LoVo (cell line): ENCODE results near the gene PEX14.

ENCODE experiments used
- DNase-seq: peaks from one replicate; pipeline ENCODE4 v3.0.0-alpha.2; 2016; ENCODE audit warnings: low spot score

Gene PEX14

DNA sequence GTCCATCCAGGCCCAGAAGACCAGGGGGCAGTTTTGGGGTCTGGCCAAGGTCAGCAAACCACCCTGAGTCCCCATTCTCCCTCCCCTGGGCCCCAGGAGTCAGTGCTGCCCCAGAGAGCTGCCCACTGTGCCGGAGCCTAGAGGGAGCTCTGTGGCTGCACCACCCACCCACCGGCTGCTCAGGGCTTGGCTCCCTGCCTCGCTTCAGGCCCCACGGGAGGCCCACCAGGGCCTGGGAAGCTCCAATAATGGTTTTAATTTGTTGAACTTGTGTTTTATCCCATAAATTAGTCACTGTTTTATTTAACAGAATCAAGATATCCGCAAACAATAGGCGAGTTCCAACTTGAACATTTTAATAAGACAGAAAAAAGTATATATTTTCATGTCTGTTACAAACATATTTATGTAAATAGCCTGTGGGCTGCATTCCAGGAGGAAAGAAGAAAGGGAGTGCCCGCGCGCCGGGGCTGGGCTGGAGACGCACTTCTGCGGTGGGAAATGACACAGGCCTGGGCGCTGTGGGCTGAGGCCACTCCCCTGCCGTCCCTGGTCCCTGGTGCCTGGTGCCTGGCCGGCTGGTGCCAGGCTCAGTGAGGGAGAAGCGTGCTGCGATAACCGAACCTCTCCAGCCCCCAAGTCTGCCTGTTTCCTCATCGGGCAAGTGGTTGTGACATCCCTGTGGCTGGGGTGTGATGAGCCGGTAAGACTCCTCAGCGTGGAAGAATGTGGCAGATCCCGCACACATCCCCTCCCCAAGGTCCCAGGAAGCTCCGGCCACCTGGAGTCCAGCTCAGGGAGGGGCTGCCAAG lies 160.5 kb downstream of the PEX14 start:
- DNase-seq: peak; percentile 54

DNA sequence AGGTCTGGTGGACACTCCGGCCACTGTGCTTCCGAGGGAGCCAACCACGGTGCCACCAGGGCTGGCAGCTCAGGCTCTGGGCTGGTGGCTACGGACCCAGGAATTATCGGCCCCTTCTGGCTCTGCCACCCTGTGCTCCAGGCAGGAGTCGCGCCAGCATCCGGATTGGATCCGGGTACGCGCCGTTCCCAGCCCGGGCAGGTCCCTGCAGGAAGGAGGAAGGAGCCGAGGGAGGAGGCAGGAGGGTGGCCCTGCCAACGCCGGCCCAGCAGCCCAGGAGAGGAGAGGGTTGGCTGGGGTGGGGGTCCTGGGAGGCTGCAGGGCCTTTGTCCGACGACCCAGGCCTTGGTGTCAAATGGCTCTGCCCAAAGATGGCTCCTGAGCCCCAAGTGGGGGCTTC lies 161.2 kb downstream of the PEX14 start:
- DNase-seq: no peak

DNA sequence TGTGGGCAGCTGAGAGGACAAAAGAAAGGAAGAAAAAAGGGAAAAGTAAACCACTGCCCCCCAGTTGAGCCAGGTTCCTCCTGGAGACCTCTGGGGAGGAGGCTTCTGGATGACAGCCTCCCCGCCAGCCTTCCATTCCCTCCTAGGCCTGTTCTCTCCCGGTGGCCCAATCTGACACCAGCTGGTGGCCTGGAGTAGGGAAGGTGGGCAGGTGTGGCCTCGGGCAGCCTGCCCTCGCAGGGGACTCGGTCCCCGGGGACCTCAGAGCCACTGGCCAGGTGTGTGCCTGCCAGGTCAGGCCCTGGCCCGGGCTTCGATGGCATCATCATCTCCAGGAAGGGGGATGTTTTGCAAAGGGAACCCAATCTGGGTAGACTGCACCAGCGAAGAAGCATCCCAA lies 162.7 kb downstream of the PEX14 start:
- no peak for DNase-seq

DNA sequence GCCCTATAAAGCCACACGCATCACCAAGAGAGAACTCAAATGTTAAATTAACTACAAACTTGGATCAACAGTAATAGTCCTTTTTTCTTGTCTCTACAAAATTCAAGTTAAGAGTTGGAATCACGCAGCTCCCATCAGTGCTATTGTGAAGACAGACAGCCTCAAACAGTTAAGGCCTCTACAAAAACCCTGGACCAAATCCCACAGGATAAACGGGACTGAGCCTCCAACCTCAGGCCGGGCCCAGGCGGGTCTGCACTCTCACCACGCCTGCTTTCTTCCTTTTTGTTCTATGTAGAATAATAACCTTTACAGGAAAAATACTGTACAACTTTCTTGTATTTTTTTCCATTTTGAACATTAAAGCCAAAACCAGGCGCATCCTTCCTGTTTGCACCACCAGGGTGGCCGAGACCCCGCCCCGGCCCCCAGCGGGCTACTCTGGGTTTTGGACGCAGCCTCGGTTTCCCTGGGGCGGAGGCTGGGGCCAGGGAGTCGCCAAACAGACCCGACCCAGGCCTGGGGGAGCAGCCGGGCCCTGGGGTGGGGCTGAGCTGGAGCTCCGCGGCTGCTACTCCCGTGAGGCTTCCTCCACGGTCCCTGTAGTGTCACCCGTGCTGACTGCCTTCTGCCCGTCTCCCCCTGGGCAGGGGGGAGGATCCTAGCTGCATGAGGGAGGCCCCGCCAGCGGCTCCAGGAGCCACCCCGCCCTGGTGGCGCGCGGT lies 163.2 kb downstream of the PEX14 start:
- no peak for DNase-seq

DNA sequence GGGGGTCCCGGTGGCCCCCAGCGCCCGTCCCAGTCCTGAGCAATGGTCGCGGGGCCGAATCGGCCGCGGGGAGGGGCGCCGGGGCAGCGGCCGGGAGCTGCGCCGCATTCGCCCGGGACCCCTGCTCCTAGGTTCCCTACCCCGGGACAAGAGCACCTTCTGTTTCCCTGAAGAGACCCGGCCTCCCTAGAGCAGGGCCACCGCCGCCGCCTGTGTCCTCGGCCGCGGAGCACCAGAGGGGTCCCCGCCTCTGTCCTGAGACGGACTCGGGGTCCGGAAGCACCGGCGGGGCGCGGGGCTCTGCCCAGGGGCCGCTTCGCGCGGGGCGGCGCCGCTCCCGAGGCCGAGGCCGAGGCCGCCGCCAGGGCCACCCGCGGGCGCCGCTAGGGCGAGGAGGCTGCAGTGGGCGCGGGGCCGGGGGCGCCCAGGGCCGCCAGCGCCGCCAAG lies 163.8 kb downstream of the PEX14 start:
- no peak for DNase-seq

DNA sequence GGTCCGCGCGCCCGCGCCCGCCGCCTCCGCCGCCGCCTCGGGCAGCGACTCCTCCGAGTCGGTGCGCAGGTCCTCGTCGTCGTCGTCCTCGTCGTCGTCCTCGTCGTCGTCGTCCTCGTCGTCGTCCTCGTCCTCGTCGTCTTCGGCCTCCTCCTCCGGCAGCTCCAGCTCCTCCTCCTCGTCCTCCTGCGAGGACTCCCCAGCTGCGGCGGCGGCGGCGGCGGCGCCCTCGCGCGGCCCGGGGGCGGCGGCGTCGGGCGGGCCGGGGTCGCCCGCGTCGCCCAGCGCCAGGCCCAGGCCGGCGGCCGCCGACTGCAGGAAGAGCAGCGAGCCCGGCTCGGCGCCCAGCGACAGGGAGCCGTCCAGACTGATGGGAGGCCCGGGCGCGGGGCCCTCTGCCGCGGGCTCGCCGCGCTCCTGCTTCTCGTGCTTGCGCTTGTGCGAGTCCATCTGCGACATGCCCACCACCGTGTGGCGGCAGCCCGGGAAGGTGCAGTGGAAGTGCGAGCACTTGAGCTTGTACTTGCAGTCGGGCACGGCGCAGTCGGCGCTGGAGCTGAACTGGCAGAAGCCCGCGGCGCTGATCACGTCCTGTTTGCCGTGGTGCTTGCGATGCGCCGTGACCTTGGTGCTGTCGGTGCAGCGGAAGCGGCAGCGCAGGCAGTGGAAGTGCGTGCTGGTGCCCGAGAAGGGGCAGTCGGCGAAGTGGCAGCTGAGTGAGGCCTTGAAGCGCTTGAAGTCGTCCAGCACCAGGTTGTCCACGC lies 164.4 kb downstream of the PEX14 start:
- no peak for DNase-seq

DNA sequence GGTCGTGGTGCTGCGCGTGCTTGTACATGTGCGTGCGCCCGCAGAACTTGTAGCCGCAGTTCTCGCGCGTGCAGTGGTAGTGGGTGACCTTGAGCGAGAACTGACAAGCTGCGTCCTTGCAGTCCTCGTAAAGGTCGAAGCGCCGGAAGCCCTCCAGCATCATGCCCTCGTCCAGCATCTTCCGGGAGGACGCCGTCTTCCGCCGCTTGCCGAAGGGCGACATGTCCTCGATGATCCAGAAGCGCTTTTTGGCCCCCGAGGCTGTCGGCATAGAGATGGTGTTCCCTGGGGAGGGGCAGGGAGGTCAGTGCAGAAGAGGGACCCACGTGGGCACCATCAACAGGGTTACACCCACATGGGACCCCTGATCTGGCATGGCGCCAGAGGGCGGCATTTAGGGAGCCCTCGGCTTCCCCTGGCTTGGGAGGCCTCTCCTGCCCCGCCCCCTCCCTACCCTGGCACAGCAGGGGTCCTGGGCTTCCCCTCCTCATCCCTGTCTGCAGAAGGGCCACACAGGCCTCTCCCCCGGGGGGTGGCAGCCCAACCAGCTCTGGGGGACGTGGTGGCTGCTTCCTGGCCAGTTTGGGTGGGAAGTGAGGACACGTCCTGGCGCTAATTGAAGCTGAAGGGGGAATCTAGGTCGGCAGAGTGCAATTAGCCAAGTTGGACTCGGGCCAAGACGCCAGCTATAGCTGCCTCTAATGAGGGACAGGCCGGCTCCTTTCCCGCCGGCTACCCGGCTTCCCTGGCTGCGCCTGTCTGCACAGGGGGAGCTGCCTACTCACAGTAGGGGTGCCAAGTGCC lies 165.2 kb downstream of the PEX14 start:
- no peak for DNase-seq

DNA sequence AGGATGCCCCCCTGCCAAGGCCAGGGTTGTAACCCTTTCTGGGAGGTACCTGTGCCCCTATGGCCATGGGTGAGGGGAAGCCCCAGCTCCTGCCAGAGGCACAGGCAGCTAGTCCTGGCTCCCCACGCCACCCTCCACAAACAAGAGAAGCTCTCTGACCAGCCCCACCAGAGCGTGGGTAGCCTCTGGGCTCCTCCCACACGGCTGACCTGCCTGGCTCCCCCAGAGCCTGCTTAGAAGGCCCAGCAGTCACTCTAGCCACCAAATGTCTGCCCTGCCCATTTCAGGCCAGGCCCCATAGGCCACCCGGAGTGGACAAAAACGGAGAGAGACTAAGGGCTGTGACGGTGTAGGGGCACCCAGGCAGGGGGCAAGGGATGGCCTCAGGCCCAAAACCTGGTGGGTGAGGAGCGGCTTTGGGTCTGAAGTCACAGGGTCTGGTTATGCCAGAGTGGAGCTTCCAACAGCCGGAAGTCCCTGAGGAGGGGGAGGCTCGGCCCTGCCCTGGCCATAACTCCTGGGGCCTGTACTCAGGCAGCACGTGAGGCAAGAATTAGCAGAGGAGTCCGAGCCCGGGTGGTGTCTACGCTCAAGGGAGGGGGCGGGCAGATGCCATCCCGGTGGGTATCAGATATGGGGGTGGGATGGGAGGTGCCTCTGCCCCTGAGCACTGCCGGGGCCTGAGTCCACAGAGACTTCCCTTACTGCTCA lies 166.2 kb downstream of the PEX14 start:
- no peak for DNase-seq

DNA sequence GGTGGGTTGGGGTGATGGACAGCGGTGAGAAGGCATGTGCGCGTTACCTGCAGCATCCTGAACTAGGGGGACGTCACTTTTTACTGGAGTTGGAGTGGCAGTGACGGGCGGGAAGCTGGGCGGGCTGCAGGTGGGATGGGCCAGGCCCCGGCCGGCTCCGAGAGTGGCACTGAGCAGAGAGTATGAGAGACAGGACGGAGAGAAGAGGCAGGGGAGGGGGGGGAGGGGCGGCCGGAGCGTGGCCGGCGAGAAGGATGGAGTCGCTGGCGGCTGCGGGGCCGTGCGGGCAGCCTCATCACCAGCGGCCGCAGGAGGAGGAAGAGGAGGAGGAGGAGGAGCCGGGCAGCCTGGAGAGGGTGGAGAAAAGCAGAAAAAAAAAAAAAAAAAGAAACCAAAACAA lies 167.2 kb downstream of the PEX14 start:
- DNase-seq: no peak

DNA sequence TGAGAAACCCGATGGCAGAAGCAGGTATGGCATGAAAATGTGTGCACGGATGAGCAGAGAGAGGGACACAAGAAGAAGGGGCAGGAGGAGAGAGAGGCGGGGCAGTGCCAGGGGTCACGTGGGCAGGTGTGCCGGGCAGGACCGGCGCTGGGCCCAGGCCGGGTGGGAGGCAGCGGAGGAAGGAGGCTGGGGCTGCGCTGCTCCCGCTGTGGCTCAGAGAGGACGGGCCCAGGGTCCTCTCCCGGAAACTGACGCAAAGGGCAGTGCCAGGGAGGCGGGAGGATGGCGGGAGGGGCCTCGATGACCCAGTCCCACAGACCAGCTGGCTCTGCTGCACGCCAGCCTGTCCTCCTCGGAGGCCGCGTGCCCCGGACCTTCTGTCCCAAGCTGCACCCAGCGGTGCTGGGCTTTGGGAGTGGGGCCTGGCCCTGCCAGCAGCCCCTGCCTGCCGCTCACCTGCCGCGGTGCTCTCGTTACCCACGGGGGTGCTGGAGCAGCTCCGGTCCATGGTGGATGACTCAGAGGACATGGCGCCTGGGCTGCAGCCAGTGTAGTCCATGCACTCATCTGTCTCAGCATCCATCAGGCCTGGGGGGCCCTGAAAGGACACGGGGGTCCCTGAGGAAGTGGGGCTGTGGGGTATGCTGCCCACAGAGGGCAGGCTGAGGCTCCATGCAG lies 167.8 kb downstream of the PEX14 start:
- no peak for DNase-seq

DNA sequence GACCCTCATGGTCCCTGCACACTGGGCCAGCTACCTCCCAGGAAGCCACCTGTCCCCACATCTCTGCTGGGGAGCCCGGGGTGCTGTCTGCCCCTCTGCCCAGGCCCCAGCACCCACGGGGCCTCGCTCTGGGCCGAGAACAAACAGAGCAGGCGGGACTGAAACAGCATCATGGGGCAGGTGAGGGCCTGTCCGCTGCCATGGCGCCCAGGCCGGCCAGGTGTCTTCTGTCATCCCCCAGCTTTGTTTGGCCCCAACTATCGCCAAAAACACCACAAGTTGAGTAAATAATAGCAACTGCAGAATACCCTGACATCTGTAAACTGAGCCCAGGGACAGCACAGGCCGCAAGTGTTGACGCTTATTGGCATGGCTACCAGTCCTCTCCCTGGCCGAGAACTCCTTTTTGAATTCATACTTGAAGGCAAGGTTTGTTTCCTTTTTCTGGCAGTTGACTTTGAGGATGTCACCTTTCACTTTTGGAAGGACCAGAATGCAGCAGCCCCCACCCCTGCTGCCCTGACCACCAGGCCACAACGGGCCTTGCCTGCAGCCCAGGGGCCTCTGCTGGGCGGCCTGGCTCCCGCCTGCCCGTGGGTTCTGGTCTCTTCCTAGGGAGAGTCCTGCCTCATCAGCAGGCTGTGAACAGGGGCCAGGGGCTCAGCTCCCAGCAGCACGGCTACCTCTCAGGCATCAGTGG lies 169.0 kb downstream of the PEX14 start:
- DNase-seq: no peak

DNA sequence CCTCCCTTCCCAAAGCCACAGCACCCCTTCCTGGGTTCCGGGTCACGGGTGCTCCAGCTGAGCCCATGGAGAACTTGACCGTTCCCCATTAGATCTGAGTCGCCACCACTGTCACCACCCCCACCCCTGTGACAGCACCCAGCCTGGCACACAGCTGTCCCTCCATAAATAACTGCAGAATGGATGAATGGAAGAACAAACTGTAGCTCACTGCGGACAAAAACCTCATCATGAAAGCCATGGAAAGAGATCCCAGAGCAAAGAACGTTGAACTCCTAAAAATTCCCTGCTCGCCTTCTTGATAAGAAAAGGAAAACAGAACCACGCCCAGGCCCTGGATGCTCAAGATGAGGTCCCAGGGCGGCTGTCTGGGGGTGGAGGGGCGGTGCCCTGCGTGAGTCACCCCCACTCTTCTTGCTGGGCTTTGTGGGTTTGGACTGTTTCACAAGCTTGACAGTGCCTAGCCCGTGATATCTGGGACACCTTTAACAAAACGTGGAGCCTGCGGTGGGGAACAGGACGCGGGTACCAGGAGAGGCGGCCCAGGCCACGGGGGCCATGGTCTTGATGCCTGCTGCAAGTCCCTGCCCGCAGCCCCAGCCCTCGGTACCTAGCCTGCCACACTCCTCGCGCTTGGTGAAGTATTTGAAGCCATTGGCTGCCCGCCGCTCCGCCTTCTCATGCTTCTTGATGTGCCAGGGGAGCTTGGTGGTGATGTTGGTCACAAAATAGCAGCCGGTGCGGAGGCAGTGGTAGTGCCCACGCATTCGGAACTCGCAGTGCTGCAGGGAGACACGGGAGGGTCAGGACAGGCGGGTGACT lies 169.8 kb downstream of the PEX14 start:
- DNase-seq: no peak

DNA sequence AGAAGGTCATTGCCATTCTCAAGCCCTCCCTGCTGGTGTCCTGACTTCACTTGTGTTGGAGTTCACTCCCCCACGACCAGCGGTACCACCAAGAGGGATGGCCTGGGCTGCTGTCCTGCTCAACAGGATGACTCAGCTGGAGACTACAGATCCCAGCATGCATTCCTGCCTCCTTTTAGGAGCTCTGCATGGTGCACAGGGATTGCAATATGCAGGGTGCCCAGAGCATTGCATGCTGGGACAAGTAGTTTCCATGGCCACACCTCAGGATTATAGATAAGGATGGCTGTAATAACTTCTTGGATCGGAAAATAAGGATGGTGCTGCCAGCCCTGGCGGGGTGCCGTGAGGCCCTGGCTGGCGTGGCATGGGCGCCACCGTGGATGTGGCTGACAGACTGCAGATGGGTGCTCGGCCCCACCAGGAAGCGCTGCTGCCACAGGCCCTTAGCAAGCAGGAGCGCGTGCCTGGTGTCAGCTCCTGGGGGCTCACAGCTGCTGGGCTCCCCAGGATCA lies 171.7 kb downstream of the PEX14 start:
- no peak for DNase-seq

DNA sequence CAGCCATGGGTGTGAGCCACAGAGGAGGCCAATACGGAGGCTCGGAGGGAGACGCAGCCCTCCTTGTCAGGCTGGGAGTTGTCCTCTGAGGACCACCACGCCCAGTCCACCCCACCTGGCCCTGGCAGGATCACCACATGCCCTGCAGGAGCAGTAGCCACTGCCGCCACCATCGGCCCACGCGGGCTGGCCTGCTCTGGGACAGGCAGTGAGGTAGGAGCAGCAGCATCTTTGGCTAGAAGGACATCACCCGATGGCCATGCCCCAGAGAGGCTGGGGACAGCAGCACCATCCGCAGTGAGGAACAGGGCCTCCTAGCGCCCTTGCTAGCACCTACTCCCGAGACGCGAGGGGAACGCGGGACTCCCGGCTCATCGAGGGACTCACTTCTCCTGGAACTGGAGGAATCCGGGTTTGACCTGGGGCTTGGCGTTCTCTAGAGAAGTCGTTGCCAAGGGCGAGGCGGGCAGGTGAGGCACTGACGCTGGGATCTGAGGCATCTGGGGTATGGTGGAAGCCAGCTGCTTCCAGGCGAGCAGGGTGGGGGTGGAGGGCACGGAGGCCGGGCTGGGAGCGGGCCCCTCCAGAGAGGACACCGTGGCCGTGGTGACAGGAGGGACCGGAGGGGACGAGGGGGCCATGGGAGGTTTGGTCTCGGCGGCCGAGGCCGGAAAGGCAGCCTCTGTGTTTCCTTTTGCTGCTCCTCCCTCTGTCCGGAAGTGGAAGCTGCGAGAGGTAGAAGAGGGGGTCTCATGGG lies 172.8 kb downstream of the PEX14 start:
- no peak for DNase-seq

DNA sequence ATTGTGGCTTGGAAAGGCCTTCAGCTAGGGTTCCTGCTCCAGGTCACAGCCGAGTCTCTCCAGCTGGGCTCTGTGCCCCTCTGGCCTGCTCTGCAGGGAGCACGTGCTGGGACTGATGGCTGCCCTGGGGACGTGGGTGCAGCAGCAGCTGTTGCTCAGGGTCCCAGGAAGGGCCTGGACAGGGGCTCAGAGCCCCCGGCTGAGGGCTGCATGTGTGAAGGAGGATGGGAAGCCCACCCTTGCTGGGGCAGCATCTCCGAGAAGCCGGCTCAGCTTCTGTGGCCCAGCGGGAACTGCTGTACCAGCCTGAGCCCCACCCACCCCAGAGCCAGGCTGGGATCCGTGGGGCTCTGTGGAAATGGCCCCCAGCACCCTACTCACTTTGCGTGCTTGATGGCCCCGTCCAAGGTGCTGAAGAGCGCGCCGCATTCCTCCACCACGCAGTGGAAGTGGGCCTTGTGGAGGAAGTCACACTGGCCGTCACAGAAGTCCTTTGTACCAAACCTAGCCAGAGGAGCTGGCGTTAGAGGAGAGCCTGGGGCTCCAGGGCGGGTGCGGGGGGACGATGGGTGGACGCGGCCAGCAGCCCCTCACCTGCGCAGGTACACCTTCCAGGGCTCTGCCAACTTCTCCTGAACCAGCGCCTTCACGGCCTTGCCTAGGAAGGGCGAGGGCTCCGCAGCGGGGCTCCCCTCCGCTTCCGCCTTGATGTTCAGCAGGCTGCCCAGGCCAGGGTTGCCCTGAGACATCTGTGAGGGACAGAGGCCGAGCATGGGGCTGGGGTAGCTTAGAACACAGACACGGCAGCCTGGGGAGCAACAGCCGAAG lies 174.2 kb downstream of the PEX14 start:
- DNase-seq: no peak

DNA sequence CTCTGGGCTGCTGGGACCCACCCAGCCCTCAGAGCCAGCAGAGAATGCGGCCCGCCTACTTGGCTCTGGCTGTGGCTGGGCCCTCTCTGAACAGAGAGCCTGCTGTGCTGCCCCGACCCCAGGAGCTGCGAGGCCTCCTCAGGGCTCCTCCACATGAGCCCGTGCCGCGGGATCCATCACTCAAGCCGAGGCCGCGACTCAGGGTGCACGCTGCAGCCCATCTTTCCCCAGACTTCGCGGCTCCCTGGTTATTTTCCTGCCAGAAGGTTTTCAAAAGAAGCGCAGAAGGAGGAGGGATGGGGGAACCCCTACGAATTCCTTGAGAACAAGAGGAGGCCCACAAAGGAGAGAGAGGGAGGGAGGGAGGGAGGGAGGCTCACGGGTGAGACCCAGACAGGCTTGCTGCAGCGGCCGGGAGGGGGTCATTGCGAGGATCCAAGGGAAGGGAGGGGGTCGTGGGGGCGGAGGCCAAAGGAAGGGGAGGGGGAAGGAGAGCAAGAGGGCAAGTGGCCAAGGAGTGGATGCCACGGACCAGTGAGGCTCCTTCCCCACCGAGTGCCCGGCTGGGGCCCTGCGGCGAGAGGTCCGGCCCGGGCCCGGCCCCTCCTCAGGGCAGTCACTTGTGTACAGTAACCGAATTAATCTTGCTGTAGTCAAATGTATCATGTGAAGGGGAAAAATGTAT lies 174.9 kb downstream of the PEX14 start:
- no peak for DNase-seq
